SK-N-SH treated with all-trans-retinoic acid at 6 μM for 48 hours (cell line): Measurements from ENCODE around the gene FREM2.

Experiments used
- ESRRG ChIP-seq: fragments of 250-450 bp; sonication (Bioruptor Pico); IDR thresholded peaks from 2 replicates; pipeline ENCODE4 v1.6.1; 2021; ENCODE audit warnings: mild to moderate bottlenecking
- PATZ1 ChIP-seq: fragments of 250-450 bp; sonication (Bioruptor Pico); IDR thresholded peaks from 2 replicates; pipeline ENCODE4 v1.8.0; 2020; ENCODE audit warnings: mild to moderate bottlenecking, moderate library complexity, borderline replicate concordance
- TSHZ2 ChIP-seq: fragments of 250-450 bp; sonication (Bioruptor Pico); IDR thresholded peaks from 2 replicates; pipeline ENCODE4 v1.5.0; 2020; ENCODE audit warnings: mild to moderate bottlenecking, moderate library complexity
- ZNF70 ChIP-seq: fragments of 450-650 bp; formaldehyde crosslinking; IDR thresholded peaks from 2 replicates; pipeline ENCODE4 v1.5.0; 2020; ENCODE audit warnings: mild to moderate bottlenecking, moderate library complexity

- no peak for TF ChIP-seq TSHZ2
- TF ChIP-seq ZNF70 (CRISPR knock-in tag) = no peak
- TF ChIP-seq ESRRG (CRISPR knock-in tag) = no peak
- no peak for TF ChIP-seq PATZ1
Observed at GRCh38 chr13:38743466-38743865, 56.6 kb downstream of the FREM2 start.
